GM23338 (cell line): ENCODE results near the gene HIF1AN. TPM values are rescaled to one million over a fixed set of nuclear protein-coding genes. Genes with fewer than 3 reads are reported as not detected.

Experiments used
- ATAC-seq: fragments of 200-7000 bp; cut with Tn5 transposase; 3 replicates; pipeline ENCODE4 v1.9.1; 2020
- DNase-seq: peaks from one replicate; pipeline ENCODE4 v3.0.0-alpha.2; 2015; ENCODE audit warnings: low spot score
- H2AFZ ChIP-seq: fragments of 200-600 bp; sonication (generic); 2 replicates; pipeline ENCODE4 v1.8.0; 2016; ENCODE audit warnings: antibody characterized with exemption, mild to moderate bottlenecking, moderate library complexity
- H3F3A ChIP-seq: fragments of 200-600 bp; sonication (generic); replicated peaks from 2 replicates; pipeline ENCODE4 v1.8.0; 2017; ENCODE audit warnings: antibody characterized with exemption, mixed run types, low read depth
- H3K27ac ChIP-seq: fragments of 200-600 bp; sonication (generic); 2 replicates; pipeline ENCODE4 v1.6.1; 2016; ENCODE audit warnings: low read depth
- H3K27me3 ChIP-seq: fragments of 200-600 bp; sonication (generic); 2 replicates; pipeline ENCODE4 v1.8.0; 2016; ENCODE audit warnings: mild to moderate bottlenecking, mixed run types, moderate library complexity; ENCODE audit not compliant: insufficient read depth
- H3K36me3 ChIP-seq: fragments of 200-600 bp; sonication (generic); 2 replicates; pipeline ENCODE4 v1.8.0; 2016; ENCODE audit warnings: mild to moderate bottlenecking; ENCODE audit not compliant: insufficient read depth
- H3K4me1 ChIP-seq: fragments of 200-600 bp; sonication (generic); 2 replicates; pipeline ENCODE4 v1.8.0; 2016; ENCODE audit warnings: mild to moderate bottlenecking, moderate library complexity; ENCODE audit not compliant: insufficient read depth
- H3K4me2 ChIP-seq: fragments of 200-600 bp; sonication (generic); 2 replicates; pipeline ENCODE4 v1.7.1; 2017; ENCODE audit warnings: mixed run types
- H3K4me3 ChIP-seq: fragments of 200-600 bp; sonication (generic); 2 replicates; pipeline ENCODE4 v1.6.1; 2016; ENCODE audit warnings: mixed run types
- H3K79me2 ChIP-seq: fragments of 200-600 bp; sonication (generic); replicated peaks from 2 replicates; pipeline ENCODE4 v1.8.0; 2017; ENCODE audit warnings: mild to moderate bottlenecking; ENCODE audit not compliant: insufficient read depth
- H3K9me2 ChIP-seq: fragments of 200-600 bp; sonication (generic); 2 replicates; pipeline ENCODE4 v1.8.0; 2017; ENCODE audit not compliant: insufficient read depth
- H4K20me1 ChIP-seq: fragments of 200-600 bp; sonication (generic); replicated peaks from 2 replicates; pipeline ENCODE4 v1.8.0; 2017; ENCODE audit warnings: mild to moderate bottlenecking; ENCODE audit not compliant: insufficient read depth
- H3K27ac Mint-ChIP-seq: 2 replicates; pipeline ENCODE4 v1.8.0; 2020; ENCODE audit warnings: inconsistent platforms, mild to moderate bottlenecking, moderate library complexity, mixed read lengths
- H3K27me3 Mint-ChIP-seq: 3 replicates; pipeline ENCODE4 v1.8.0; 2022; ENCODE audit warnings: low read depth, mild to moderate bottlenecking, moderate library complexity, mixed read lengths, inconsistent platforms; ENCODE audit not compliant: insufficient read depth, poor library complexity
- H3K36me3 Mint-ChIP-seq: 3 replicates; pipeline ENCODE4 v1.8.0; 2021; ENCODE audit warnings: low read depth, mild to moderate bottlenecking, inconsistent platforms, moderate library complexity, mixed read lengths
- H3K4me1 Mint-ChIP-seq: 3 replicates; pipeline ENCODE4 v1.8.0; 2020; ENCODE audit warnings: mild to moderate bottlenecking, inconsistent platforms, mixed read lengths
- H3K4me3 Mint-ChIP-seq: 3 replicates; pipeline ENCODE4 v1.8.0; 2021; ENCODE audit warnings: moderate library complexity, mild to moderate bottlenecking, inconsistent platforms, mixed read lengths
- H3K9me3 Mint-ChIP-seq: 3 replicates; pipeline ENCODE4 v1.8.0; 2020; ENCODE audit warnings: moderate library complexity, mild to moderate bottlenecking, inconsistent platforms, mixed read lengths
- CREB1 ChIP-seq: fragments of 250-450 bp; sonication (Bioruptor Pico); IDR thresholded peaks from 2 replicates; pipeline ENCODE4 v1.5.0; 2020; ENCODE audit warnings: low read depth, mild to moderate bottlenecking, moderate library complexity
- ETS1 ChIP-seq: IDR thresholded peaks from 2 replicates; pipeline ENCODE4 v1.6.1; 2016; ENCODE audit warnings: antibody characterized with exemption
- EZH2 ChIP-seq: fragments of 200-600 bp; sonication (generic); IDR thresholded peaks from one replicate; pipeline ENCODE4 v1.8.0; 2017; ENCODE audit warnings: antibody characterized with exemption, mild to moderate bottlenecking, low read depth; ENCODE audit not compliant: unreplicated experiment
- EZH2phosphoT487 ChIP-seq: fragments of 200-600 bp; sonication (generic); IDR thresholded peaks from one replicate; pipeline ENCODE4 v1.8.1; 2018; ENCODE audit warnings: antibody characterized with exemption; ENCODE audit not compliant: unreplicated experiment
- JUNB ChIP-seq: IDR thresholded peaks from one replicate; pipeline ENCODE4 v1.6.1; 2016; ENCODE audit warnings: antibody characterized with exemption; ENCODE audit not compliant: unreplicated experiment
- NANOG ChIP-seq: IDR thresholded peaks from 2 replicates; pipeline ENCODE4 v1.6.1; 2016; ENCODE audit warnings: antibody characterized with exemption, borderline replicate concordance
- POLR2AphosphoS5 ChIP-seq: IDR thresholded peaks from 2 replicates; pipeline ENCODE4 v1.6.1; 2016; ENCODE audit warnings: antibody characterized with exemption, low read depth
- REST ChIP-seq: IDR thresholded peaks from one replicate; pipeline ENCODE4 v1.6.1; 2018; ENCODE audit warnings: antibody characterized with exemption; ENCODE audit not compliant: unreplicated experiment
- STAT1 ChIP-seq: IDR thresholded peaks from one replicate; pipeline ENCODE4 v1.6.1; 2016; ENCODE audit warnings: antibody characterized with exemption; ENCODE audit not compliant: unreplicated experiment
- ZNF114 ChIP-seq: fragments of 250-450 bp; sonication (Bioruptor Pico); IDR thresholded peaks from 2 replicates; pipeline ENCODE4 v1.5.0; 2020; ENCODE audit warnings: mild to moderate bottlenecking, moderate library complexity
- ZNF331 ChIP-seq: fragments of 250-450 bp; sonication (Bioruptor Pico); IDR thresholded peaks from 2 replicates; pipeline ENCODE4 v1.5.0; 2020; ENCODE audit warnings: low read depth, mild to moderate bottlenecking, moderate library complexity
- ZNF462 ChIP-seq: fragments of 250-450 bp; sonication (Bioruptor Pico); IDR thresholded peaks from 2 replicates; pipeline ENCODE4 v1.5.0; 2020; ENCODE audit warnings: mild to moderate bottlenecking, moderate library complexity
- polyA plus RNA-seq: library from polyadenylated mRNA; unstranded; fragments of >200 nt; fragmentation: Nextera tagmentation; extraction: Ambion mirVana; gene quantifications from 2 replicates; pipeline ENCODE4 v1.2.1, GENCODE V29; 2016
- total RNA-seq: library from RNA; depleted of rRNA; stranded (reverse); fragments of >200 nt; shearing (Covaris generic); gene quantifications from 2 replicates; pipeline ENCODE4 v1.2.3, GENCODE V29; 2014
- TF ChIP-seq, protein P1 (sequence below), 2 experiments: fragments of 200-600 bp in 1 of 2; sonication (generic) in 1 of 2; conservative IDR thresholded peaks; 2 replicates each; pipeline versions ENCODE4 v1.5.1 to v1.6.1; 2016 to 2017; ENCODE audit warnings: antibody characterized with exemption in 2 of 2, low read depth in 2 of 2, mild to moderate bottlenecking in 2 of 2, moderate library complexity in 1 of 2

The HIF1AN gene
- total and polyA plus RNA-seq, 2 experiments from 2014 or later, result 9.9 to 26.3 TPM

GRCh38 chr10:100544950-100545349 is 9.2 kb downstream of the HIF1AN start:
- Histone ChIP-seq H3F3A (no peaks in the 10 kb centered on the region), H3K79me2 (peaks cover 19% of the 10 kb centered on the region; the same call in 1 of the 2 replicates), H4K20me1 (peaks cover 33% of the 10 kb centered on the region), H3K27me3 (no peaks in the 10 kb centered on the region), H3K27ac (no peak overlapping the region), H3K4me1 (no peaks in the 10 kb centered on the region), H3K36me3 (peaks cover 60% of the 10 kb centered on the region), H2AFZ (no peak overlapping the region), H3K4me3 (no peak overlapping the region), H3K4me2 (no peak overlapping the region), H3K9me2 (no peaks in the 10 kb centered on the region)
- Mint-ChIP-seq H3K27ac (no peak overlapping the region), H3K9me3 (no peaks in the 10 kb centered on the region), H3K4me1 (no peaks in the 10 kb centered on the region), H3K27me3 (no peaks in the 10 kb centered on the region), H3K36me3 (peaks cover 86% of the 10 kb centered on the region), H3K4me3 (no peak overlapping the region)
- ATAC-seq, result no peak
- no peak for DNase-seq
- TF ChIP-seq ZNF331 (CRISPR knock-in tag) (no peak), ZNF114 (CRISPR knock-in tag) (no peak), JUNB (no peak), STAT1 (no peak), EZH2phosphoT487 (no peak), EZH2 (no peak), ETS1 (no peak), POLR2AphosphoS5 (no peak), CREB1 (CRISPR knock-in tag) (no peak), REST (no peak), NANOG (no peak), ZNF462 (CRISPR knock-in tag) (no peak)
- TF ChIP-seq, protein P1, sequence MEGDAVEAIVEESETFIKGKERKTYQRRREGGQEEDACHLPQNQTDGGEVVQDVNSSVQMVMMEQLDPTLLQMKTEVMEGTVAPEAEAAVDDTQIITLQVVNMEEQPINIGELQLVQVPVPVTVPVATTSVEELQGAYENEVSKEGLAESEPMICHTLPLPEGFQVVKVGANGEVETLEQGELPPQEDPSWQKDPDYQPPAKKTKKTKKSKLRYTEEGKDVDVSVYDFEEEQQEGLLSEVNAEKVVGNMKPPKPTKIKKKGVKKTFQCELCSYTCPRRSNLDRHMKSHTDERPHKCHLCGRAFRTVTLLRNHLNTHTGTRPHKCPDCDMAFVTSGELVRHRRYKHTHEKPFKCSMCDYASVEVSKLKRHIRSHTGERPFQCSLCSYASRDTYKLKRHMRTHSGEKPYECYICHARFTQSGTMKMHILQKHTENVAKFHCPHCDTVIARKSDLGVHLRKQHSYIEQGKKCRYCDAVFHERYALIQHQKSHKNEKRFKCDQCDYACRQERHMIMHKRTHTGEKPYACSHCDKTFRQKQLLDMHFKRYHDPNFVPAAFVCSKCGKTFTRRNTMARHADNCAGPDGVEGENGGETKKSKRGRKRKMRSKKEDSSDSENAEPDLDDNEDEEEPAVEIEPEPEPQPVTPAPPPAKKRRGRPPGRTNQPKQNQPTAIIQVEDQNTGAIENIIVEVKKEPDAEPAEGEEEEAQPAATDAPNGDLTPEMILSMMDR (conservative IDR thresholded peaks at IDR 0.05; ENCODE audit: low read depth in 2 of 2), result no peak
